ENCODE data around the gene CACNA1E.

Gene CACNA1E

GRCh38 chr1:181675091-181675917 is 192.0 kb downstream of the CACNA1E start:
- Histone ChIP-seq H3K9ac (ENCODE audit: low read length) (no peak overlapping the region), H3K9me2 (replicated peaks; ENCODE audit: insufficient read depth, low read length) (no peaks in the 10 kb centered on the region), H3K4me2 (ENCODE audit: low read depth, low read length, poor library complexity, severe bottlenecking) (no peak overlapping the region), H3K79me2 (ENCODE audit: insufficient read depth, low read length) (no peaks in the 10 kb centered on the region), H3K4me3 (ENCODE audit: insufficient read depth, low read length, poor library complexity, severe bottlenecking) (no peak overlapping the region), H4K20me1 (ENCODE audit: low read depth, low read length) (no peaks in the 10 kb centered on the region), H3K27me3 (ENCODE audit: low read length) (no peaks in the 10 kb centered on the region), H3K27ac (ENCODE audit: low read depth, low read length) (no peak overlapping the region), H2AFZ (ENCODE audit: low read depth, low read length, severe bottlenecking) (no peak overlapping the region), H3F3A (ENCODE audit: insufficient read depth) (no peaks in the 10 kb centered on the region), H3K9me3 (ENCODE audit: insufficient read depth, low read length) (no peaks in the 10 kb centered on the region), H3K36me3 (ENCODE audit: low read length) (no peaks in the 10 kb centered on the region)
- TF ChIP-seq EZH2phosphoT487 (conservative IDR thresholded peaks at IDR 0.05; ENCODE audit: low read length) (no peak), CTCF (IDR thresholded peaks at IDR 0.05; ENCODE audit: insufficient read depth, low read length, poor library complexity, severe bottlenecking) (no peak)

- H3K27ac ChIP-seq (ENCODE audit: low read depth, low read length), result no peak overlapping the region
- no peak overlapping the region for H2AFZ ChIP-seq (ENCODE audit: low read depth, low read length, severe bottlenecking)
- H3F3A ChIP-seq (ENCODE audit: insufficient read depth), result no peaks in the 10 kb centered on the region
- TF ChIP-seq CTCF (IDR thresholded peaks at IDR 0.05; ENCODE audit: insufficient read depth, low read length, poor library complexity, severe bottlenecking), result no peak
- no peak for TF ChIP-seq EZH2phosphoT487 (conservative IDR thresholded peaks at IDR 0.05; ENCODE audit: low read length)
- H3K36me3 ChIP-seq (ENCODE audit: low read length), result no peaks in the 10 kb centered on the region
- no peaks in the 10 kb centered on the region for H4K20me1 ChIP-seq (ENCODE audit: low read depth, low read length)
- no peaks in the 10 kb centered on the region for H3K27me3 ChIP-seq (ENCODE audit: low read length)
- no peaks in the 10 kb centered on the region for H3K9me2 ChIP-seq (replicated peaks; ENCODE audit: insufficient read depth, low read length)
- no peak overlapping the region for H3K4me2 ChIP-seq (ENCODE audit: low read depth, low read length, poor library complexity, severe bottlenecking)
- no peak overlapping the region for H3K9ac ChIP-seq (ENCODE audit: low read length)
- H3K79me2 ChIP-seq (ENCODE audit: insufficient read depth, low read length), result no peaks in the 10 kb centered on the region
- H3K4me3 ChIP-seq (ENCODE audit: insufficient read depth, low read length, poor library complexity, severe bottlenecking), result no peak overlapping the region
- no peaks in the 10 kb centered on the region for H3K9me3 ChIP-seq (ENCODE audit: insufficient read depth, low read length)
Observed at GRCh38 chr1:181675918-181676190, 192.5 kb downstream of the CACNA1E start.

- no peaks in the 10 kb centered on the region for H3K79me2 ChIP-seq (ENCODE audit: insufficient read depth, low read length)
- no peak overlapping the region for H2AFZ ChIP-seq (ENCODE audit: low read depth, low read length, severe bottlenecking)
- H3K9ac ChIP-seq (ENCODE audit: low read length), result no peak overlapping the region
- H3K4me3 ChIP-seq (ENCODE audit: insufficient read depth, low read length, poor library complexity, severe bottlenecking), result no peak overlapping the region
- no peaks in the 10 kb centered on the region for H3K36me3 ChIP-seq (ENCODE audit: low read length)
- no peaks in the 10 kb centered on the region for H3F3A ChIP-seq (ENCODE audit: insufficient read depth)
- no peaks in the 10 kb centered on the region for H4K20me1 ChIP-seq (ENCODE audit: low read depth, low read length)
- H3K9me3 ChIP-seq (ENCODE audit: insufficient read depth, low read length), result no peaks in the 10 kb centered on the region
- H3K9me2 ChIP-seq (replicated peaks; ENCODE audit: insufficient read depth, low read length), result no peaks in the 10 kb centered on the region
- H3K27me3 ChIP-seq (ENCODE audit: low read length), result no peaks in the 10 kb centered on the region
- H3K4me2 ChIP-seq (ENCODE audit: low read depth, low read length, poor library complexity, severe bottlenecking), result no peak overlapping the region
- TF ChIP-seq CTCF (IDR thresholded peaks at IDR 0.05; ENCODE audit: insufficient read depth, low read length, poor library complexity, severe bottlenecking), result peak; percentile 43
- no peak for TF ChIP-seq EZH2phosphoT487 (conservative IDR thresholded peaks at IDR 0.05; ENCODE audit: low read length)
- H3K27ac ChIP-seq (ENCODE audit: low read depth, low read length), result no peak overlapping the region
Observed at GRCh38 chr1:181676269-181676668, 193.0 kb downstream of the CACNA1E start.

Measured in SU-DHL-6 (cell line).